CD14-positive monocyte (primary cell): ENCODE data around the gene SERPINI2. TPM values are rescaled to one million over a fixed set of nuclear protein-coding genes. Genes with fewer than 3 reads are reported as not detected.
A peak's percentile ranks its signal among the peaks of the same experiment; 100 is the strongest.

ENCODE experiments used
- DNase-seq, 3 donors: peaks; one replicate each; pipeline ENCODE4 v3.0.0-alpha.2; 2011 to 2022
- H2AFZ ChIP-seq: 2 replicates; pipeline ENCODE4 v1.6.0; 2012; ENCODE audit warnings: mild to moderate bottlenecking, low read depth, low read length, inconsistent platforms; ENCODE audit not compliant: insufficient read depth, poor library complexity, severe bottlenecking
- H3K27ac ChIP-seq, 2 donors: 1 replicate in 1 of 2; 2 replicates in 1 of 2; pipeline ENCODE4 v1.5.1; 2012 to 2013; ENCODE audit warnings: low read length in 2 of 2, control low read depth in 1 of 2, inconsistent platforms in 1 of 2, low read depth in 1 of 2, mild to moderate bottlenecking in 1 of 2
- H3K27me3 ChIP-seq, 2 donors: one replicate each; pipeline versions ENCODE4 v1.6.0 to v1.6.1; 2011 to 2013; ENCODE audit warnings: low read length in 2 of 2; ENCODE audit not compliant: control insufficient read depth in 2 of 2, insufficient read depth in 2 of 2
- H3K36me3 ChIP-seq, 2 donors: replicated peaks in 1 of 2; 1 replicate in 1 of 2; 2 replicates in 1 of 2; pipeline versions ENCODE4 v1.5.1 to v1.6.1; 2012 to 2013; ENCODE audit warnings: low read length in 2 of 2, control low read depth in 1 of 2, inconsistent platforms in 1 of 2, mild to moderate bottlenecking in 1 of 2; ENCODE audit not compliant: insufficient read depth in 2 of 2, control insufficient read depth in 1 of 2
- H3K4me1 ChIP-seq, 2 donors: 1 replicate in 1 of 2; 2 replicates in 1 of 2; pipeline versions ENCODE4 v1.5.1 to v1.6.1; 2012 to 2013; ENCODE audit warnings: low read length in 2 of 2, control low read depth in 1 of 2, inconsistent platforms in 1 of 2, mild to moderate bottlenecking in 1 of 2, moderate library complexity in 1 of 2; ENCODE audit not compliant: insufficient read depth in 2 of 2, control insufficient read depth in 1 of 2
- H3K4me2 ChIP-seq: replicated peaks from 2 replicates; pipeline ENCODE3; 2012; ENCODE audit warnings: low read length, moderate library complexity, mild to moderate bottlenecking; ENCODE audit not compliant: poor library complexity, severe bottlenecking; ENCODE audit errors: extremely low read depth
- H3K4me3 ChIP-seq, 3 experiments: fragments of 200-600 bp in 1 of 3; sonication (generic) in 1 of 3; replicated peaks in 1 of 3; 1 replicate in 2 of 3; 2 replicates in 1 of 3; pipeline ENCODE4 v1.5.1; 2011 to 2013; ENCODE audit warnings: low read length in 3 of 3, mild to moderate bottlenecking in 3 of 3, control low read depth in 2 of 3, low read depth in 2 of 3, inconsistent platforms in 1 of 3, moderate library complexity in 1 of 3
- H3K79me2 ChIP-seq: 2 replicates; pipeline ENCODE4 v1.6.0; 2012; ENCODE audit warnings: mild to moderate bottlenecking, control low read depth, inconsistent platforms, low read length, moderate library complexity; ENCODE audit not compliant: insufficient read depth
- H3K9ac ChIP-seq: 2 replicates; pipeline ENCODE4 v1.6.0; 2017; ENCODE audit warnings: low read length, mild to moderate bottlenecking; ENCODE audit not compliant: insufficient read depth, poor library complexity, severe bottlenecking
- H3K9me3 ChIP-seq, 2 donors: replicated peaks in 1 of 2; 1 replicate in 1 of 2; 2 replicates in 1 of 2; pipeline versions ENCODE4 v1.5.1 to v1.6.1; 2012 to 2013; ENCODE audit warnings: low read length in 2 of 2, control low read depth in 1 of 2; ENCODE audit not compliant: control insufficient read depth in 1 of 2, insufficient read depth in 1 of 2
- H4K20me1 ChIP-seq: 2 replicates; pipeline ENCODE4 v1.6.0; 2012; ENCODE audit warnings: mild to moderate bottlenecking, low read length, control low read depth, moderate library complexity; ENCODE audit not compliant: insufficient read depth
- H3K27ac Mint-ChIP-seq, 7 donors: one replicate each; pipeline ENCODE4 v1.8.0; 2020; ENCODE audit warnings: mild to moderate bottlenecking in 7 of 7, mixed read lengths in 7 of 7, moderate library complexity in 6 of 7, inconsistent platforms in 2 of 7
- H3K27me3 Mint-ChIP-seq, 3 donors: one replicate each; pipeline ENCODE4 v1.8.0; 2021 to 2022; ENCODE audit warnings: low read depth in 3 of 3, mild to moderate bottlenecking in 3 of 3, mixed read lengths in 3 of 3, moderate library complexity in 3 of 3, inconsistent platforms in 1 of 3
- H3K36me3 Mint-ChIP-seq, 2 donors: one replicate each; pipeline ENCODE4 v1.8.0; 2020; ENCODE audit warnings: mixed read lengths in 2 of 2, inconsistent platforms in 1 of 2, mild to moderate bottlenecking in 1 of 2
- H3K4me1 Mint-ChIP-seq: one replicate; pipeline ENCODE4 v1.8.0; 2020; ENCODE audit warnings: mild to moderate bottlenecking, mixed read lengths
- H3K4me3 Mint-ChIP-seq, 2 donors: one replicate each; pipeline ENCODE4 v1.8.0; 2020; ENCODE audit warnings: mild to moderate bottlenecking in 2 of 2, mixed read lengths in 2 of 2, moderate library complexity in 1 of 2
- H3K9me3 Mint-ChIP-seq, 7 donors: one replicate each; pipeline ENCODE4 v1.8.0; 2020 to 2022; ENCODE audit warnings: mixed read lengths in 7 of 7, mild to moderate bottlenecking in 6 of 7, moderate library complexity in 6 of 7, inconsistent platforms in 2 of 7
- CTCF ChIP-seq: fragments of 200-600 bp; IDR thresholded peaks from one replicate; pipeline ENCODE4 v1.8.0; 2022; ENCODE audit warnings: antibody characterized with exemption, mild to moderate bottlenecking
- WGBS: methylation state at CpG from one replicate; pipeline ENCODE4 v1.1.5; 2013; ENCODE audit warnings: missing lambda C conversion rate; ENCODE audit not compliant: insufficient coverage; 5-methylcytosine and 5-hydroxymethylcytosine counted together
- intact Hi-C, 2 donors: fragments of 100-400 bp; cut with micrococcal nuclease; formaldehyde crosslinking; loops; one replicate each; pipeline versions ENCODE4 v1.15.0 to v1.15.1; 2023
- polyA plus RNA-seq, 3 donors: library from polyadenylated mRNA; depleted of rRNA in 1 of 3; unstranded in 2 of 3; stranded (reverse) in 1 of 3; fragments of 300-500 nt in 2 of 3; fragments of >200 nt in 1 of 3; fragmentation: Illumina TruSeq in 2 of 3; gene quantifications; 1 replicate in 2 of 3; 2 replicates in 1 of 3; pipeline ENCODE4 v1.2.3, GENCODE V29; 2012 to 2021

The SERPINI2 gene
- polyA plus RNA-seq, 3 donors = 1.1 TPM; not detected in 2

GRCh38 chr3:167456157-167456799 lies 17.6 kb downstream of the SERPINI2 start:
- Histone ChIP-seq H3K4me2 (no peak overlapping the region), H4K20me1 (no peaks in the 10 kb centered on the region), H3K4me3 (no peak overlapping the region), H3K9ac (no peak overlapping the region), H3K27me3 (no peaks in the 10 kb centered on the region), H3K9me3 (no peaks in the 10 kb centered on the region), H2AFZ (no peak overlapping the region), H3K4me1 (no peaks in the 10 kb centered on the region), H3K36me3 (no peaks in the 10 kb centered on the region), H3K79me2 (no peaks in the 10 kb centered on the region), H3K27ac (no peak overlapping the region)
- H3K27ac Mint-ChIP-seq = no peak overlapping the region
- H3K4me1 Mint-ChIP-seq = no peaks in the 10 kb centered on the region
- TF ChIP-seq CTCF = no peak
- peaks cover 1 to 3% of the 10 kb centered on the region in 2 donors for H3K36me3 Mint-ChIP-seq
- no peak for DNase-seq
- H3K4me3 Mint-ChIP-seq = no peak overlapping the region
- H3K9me3 Mint-ChIP-seq = peaks cover 0 to 6% (median 1%) of the 10 kb centered on the region in 7 donors
- intact Hi-C loops = no loop called here
- 100% methylated on average over 4 of the region's 6 CpGs for WGBS
- H3K27me3 Mint-ChIP-seq = no peaks in the 10 kb centered on the region

GRCh38 chr3:167453815-167454214 lies 20.0 kb downstream of the SERPINI2 start:
- H3K27me3 ChIP-seq = no peaks in the 10 kb centered on the region
- intact Hi-C loops = no loop called here
- H3K4me2 ChIP-seq = no peak overlapping the region
- Mint-ChIP-seq H3K27ac (peak overlapping the region in 1 of 7 donors; percentile 7), H3K4me1 (peaks cover 5% of the 10 kb centered on the region), H3K9me3 (peaks cover 0 to 4% (median 0%) of the 10 kb centered on the region in 7 donors), H3K27me3 (no peaks in the 10 kb centered on the region), H3K36me3 (peaks cover 0 to 2% of the 10 kb centered on the region in 2 donors), H3K4me3 (no peak overlapping the region)
- no peak overlapping the region for H3K9ac ChIP-seq
- no peak for DNase-seq
- TF ChIP-seq CTCF = no peak
- no peaks in the 10 kb centered on the region for H3K79me2 ChIP-seq
- no peaks in the 10 kb centered on the region for H3K9me3 ChIP-seq
- no peak overlapping the region for H2AFZ ChIP-seq
- no peak overlapping the region for H3K27ac ChIP-seq
- H3K4me3 ChIP-seq = no peak overlapping the region
- WGBS = 88% methylated on average over 1 of the region's 2 CpGs
- H4K20me1 ChIP-seq = no peaks in the 10 kb centered on the region
- no peaks in the 10 kb centered on the region for H3K4me1 ChIP-seq
- H3K36me3 ChIP-seq = no peaks in the 10 kb centered on the region
